ENCODE measurements around the gene FADS2. TPM values are rescaled to one million over a fixed set of nuclear protein-coding genes. Genes with fewer than 3 reads are reported as not detected.
A peak's percentile ranks its signal among the peaks of the same experiment; 100 is the strongest.

The FADS2 gene
- polyA plus RNA-seq, 1 experiment: 327 TPM

DNA sequence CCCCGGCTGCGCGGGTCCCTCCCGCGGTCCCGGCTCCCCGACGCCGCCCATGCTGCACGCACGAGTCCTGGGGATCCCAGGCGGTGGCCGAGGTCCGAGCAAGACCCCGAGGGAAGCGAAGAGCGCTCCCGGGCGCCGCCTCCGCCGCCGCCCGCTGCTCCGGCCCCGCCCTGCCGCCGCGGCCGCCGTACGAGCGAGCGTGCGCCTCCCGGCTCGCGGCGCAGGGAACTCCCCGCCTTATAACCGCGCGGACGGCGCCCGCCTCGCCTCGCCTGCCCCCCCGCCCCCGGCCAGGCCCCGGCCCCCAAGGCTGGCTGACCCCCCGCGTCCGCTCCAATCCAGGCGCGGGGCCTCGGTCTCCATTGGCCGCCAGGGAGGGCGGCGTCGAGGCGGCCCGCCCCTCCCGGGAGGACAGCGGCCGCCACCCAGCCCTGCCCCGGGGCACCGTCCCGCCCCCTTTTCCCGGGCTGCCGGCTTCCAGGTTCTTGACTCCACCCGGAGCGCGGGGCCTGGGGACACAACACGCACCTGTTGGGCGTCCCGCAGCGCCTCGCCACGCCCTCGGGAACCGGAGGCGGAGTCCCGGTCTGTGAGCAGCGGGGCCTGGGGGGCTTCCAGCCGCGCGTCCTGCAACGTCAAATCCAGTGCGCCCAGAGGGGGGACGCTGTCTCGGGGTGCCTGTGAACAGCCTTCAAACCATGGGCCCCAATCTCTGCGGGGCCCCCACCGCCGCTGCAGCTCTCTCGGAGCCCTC, 63.4 kb downstream of the FADS2 start, which contains the start of gene FADS3:
Gene FADS3 (minus strand): TSS at position 215 of the 754 bp plus-strand sequence. CDS start 164 bp downstream, at position 51.
- CTCF ChIA-PET: interaction anchor here (0.6 to 1.7 kb wide), 4 partner anchors 8 to 186 kb away, joined by 3 to 7 read pairs (median 5); partner anchors contain the start of gene FADS2
- DNase-seq (ENCODE audit: low read depth): peak; percentile 38
- TF ChIP-seq CTCF (IDR thresholded peaks at IDR 0.05; ENCODE audit: insufficient read depth, low read depth, low read length): no peak

DNA sequence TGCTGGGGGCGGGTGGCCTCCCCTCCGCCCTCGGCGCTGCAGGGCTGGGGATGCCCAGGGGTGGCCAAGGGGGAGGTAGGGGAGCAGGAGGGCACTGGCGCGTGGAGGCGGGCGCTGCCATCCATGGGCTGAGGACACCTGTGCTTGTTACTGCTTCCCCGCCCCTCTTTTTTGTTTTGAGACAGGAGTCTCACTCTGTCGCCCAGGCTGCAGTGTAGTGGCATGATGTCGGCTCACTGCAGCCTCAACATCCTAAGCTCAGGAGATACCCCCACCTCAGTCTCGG, 63.9 kb downstream of the FADS2 start:
- Histone ChIP-seq H3K27me3 (ENCODE audit: control insufficient read depth, insufficient read depth, low read length) (no peaks in the 10 kb centered on the region), H3K4me3 (ENCODE audit: low read depth, low read length) (peak overlapping the region; percentile 32; the same call in 1 of the 2 replicates), H3K36me3 (ENCODE audit: control insufficient read depth, insufficient read depth, low read length) (peaks cover 3% of the 10 kb centered on the region; the same call in 1 of the 2 replicates)
- ChIA-PET CTCF (interaction anchor here (0.6 to 1.8 kb wide), 3 partner anchors 10 to 216 kb away, joined by 3 to 8 read pairs (median 5); partner anchors contain the start of gene BEST1), POLR2A (no interaction called here)
- DNase-seq (ENCODE audit: low read depth): no peak
- TF ChIP-seq CTCF (IDR thresholded peaks at IDR 0.05; ENCODE audit: insufficient read depth, low read depth, low read length): no peak

More for the DNA sequence above, 63.4 kb downstream of the FADS2 start, which contains the start of gene FADS3:
- H3K4me3 ChIP-seq (ENCODE audit: low read depth, low read length): peak within 1 kb of the TSS; percentile 96
- no peaks in the 10 kb centered on the region for H3K27me3 ChIP-seq (ENCODE audit: control insufficient read depth, insufficient read depth, low read length)
- peaks cover 2% of the 10 kb centered on the region; the same call in 1 of the 2 replicates for H3K36me3 ChIP-seq (ENCODE audit: control insufficient read depth, insufficient read depth, low read length)
- POLR2A ChIA-PET: interaction anchor here (1.0 kb wide), 1 partner anchor 10 kb away, joined by 4 read pairs; no protein-coding TSS in a partner anchor

GRCh38 chr11:61893981-61894380, 65.9 kb downstream of the FADS2 start:
- ChIA-PET POLR2A (no interaction called here), CTCF (interaction anchor here (1.8 kb wide), 1 partner anchor 214 kb away, joined by 8 read pairs; no protein-coding TSS in a partner anchor)
- Histone ChIP-seq H3K36me3 (ENCODE audit: control insufficient read depth, insufficient read depth, low read length) (peaks cover 5% of the 10 kb centered on the region), H3K27me3 (ENCODE audit: control insufficient read depth, insufficient read depth, low read length) (no peaks in the 10 kb centered on the region), H3K4me3 (ENCODE audit: low read depth, low read length) (no peak overlapping the region)
- TF ChIP-seq CTCF (IDR thresholded peaks at IDR 0.05; ENCODE audit: insufficient read depth, low read depth, low read length): no peak
- DNase-seq (ENCODE audit: low read depth): peak; percentile 67

DNA sequence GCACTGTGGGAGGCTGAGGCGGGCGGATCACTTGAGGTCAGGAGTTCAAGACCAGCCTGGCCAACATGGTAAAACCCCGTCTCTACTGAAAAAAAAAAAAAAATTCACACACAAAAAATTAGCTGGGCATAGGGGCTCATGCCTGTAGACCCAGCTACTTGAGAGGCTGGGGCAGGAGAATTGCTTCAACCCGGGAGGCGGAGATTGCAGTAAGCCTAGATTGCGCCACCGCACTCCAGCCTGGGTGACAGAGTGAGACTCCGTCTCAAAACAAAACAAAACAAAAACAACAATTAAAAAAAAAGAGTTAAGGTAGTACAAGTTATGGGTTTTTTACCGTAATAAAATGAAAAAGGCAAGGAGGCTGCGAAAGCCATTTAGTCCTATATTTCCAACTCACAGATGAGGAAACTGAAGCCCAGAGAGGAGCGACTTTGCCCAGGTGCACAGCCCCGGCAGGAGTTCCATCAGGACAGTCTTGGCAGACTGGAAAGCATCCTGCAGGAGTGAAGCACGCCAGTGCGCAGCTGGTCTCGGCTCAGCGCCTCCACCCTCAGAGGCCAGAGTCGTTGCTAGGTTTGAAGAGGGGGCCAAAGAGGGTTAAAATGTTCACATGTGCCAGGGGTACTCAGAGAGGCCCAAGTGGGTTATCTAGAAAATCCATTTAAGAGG, 67.1 kb downstream of the FADS2 start:
- Histone ChIP-seq H3K36me3 (ENCODE audit: control insufficient read depth, insufficient read depth, low read length) (peaks cover 5% of the 10 kb centered on the region), H3K4me3 (ENCODE audit: low read depth, low read length) (no peak overlapping the region), H3K27me3 (ENCODE audit: control insufficient read depth, insufficient read depth, low read length) (no peaks in the 10 kb centered on the region)
- POLR2A ChIA-PET: no interaction called here
- CTCF ChIA-PET: interaction anchor here (1.4 to 11.1 kb wide), 5 partner anchors 13 to 187 kb away, joined by 5 to 374 read pairs (median 69); partner anchors contain the start of gene BEST1
- TF ChIP-seq CTCF (IDR thresholded peaks at IDR 0.05; ENCODE audit: insufficient read depth, low read depth, low read length): no peak
- DNase-seq (ENCODE audit: low read depth): no peak

- Histone ChIP-seq H3K36me3 (ENCODE audit: control insufficient read depth, insufficient read depth, low read length) (peaks cover 5% of the 10 kb centered on the region), H3K27me3 (ENCODE audit: control insufficient read depth, insufficient read depth, low read length) (no peaks in the 10 kb centered on the region), H3K4me3 (ENCODE audit: low read depth, low read length) (no peak overlapping the region)
- CTCF ChIA-PET: interaction anchor here (1.4 to 11.1 kb wide), 6 partner anchors 13 to 186 kb away, joined by 5 to 374 read pairs (median 59); partner anchors contain the start of gene BEST1
- DNase-seq (ENCODE audit: low read depth): no peak
- no peak for TF ChIP-seq CTCF (IDR thresholded peaks at IDR 0.05; ENCODE audit: insufficient read depth, low read depth, low read length)
- POLR2A ChIA-PET: no interaction called here
These were observed 67.6 kb downstream of the FADS2 start for GRCh38 chr11:61895718-61896059.
